Activated T-helper 9 cell treated with anti-CD3 and anti-CD28 coated beads, Interleukin-2, amount 50 U/mL, for 16 hours (primary cell): ENCODE results near the gene TRPT1.

ENCODE experiments used
- DNase-seq: peaks from one replicate; pipeline ENCODE4 v3.0.0-alpha.2; 2020; ENCODE audit warnings: low read depth

The TRPT1 gene

GRCh38 chr11:64207256-64208085 lies 18.5 kb downstream of the TRPT1 start:
- DNase-seq = peak; percentile 70

GRCh38 chr11:64206457-64207255 lies 19.3 kb downstream of the TRPT1 start, which contains the start of gene FERMT3:
Gene FERMT3, plus strand, starts transcription at chr11:64206721. Its CDS starts 644 bp downstream, at chr11:64207365.
- peak; percentile 45 for DNase-seq

- peak; percentile 62 for DNase-seq
These were observed 21.5 kb downstream of the TRPT1 start for GRCh38 chr11:64204464-64204989.

- DNase-seq = no peak
These were observed 21.9 kb downstream of the TRPT1 start for GRCh38 chr11:64204080-64204440.

GRCh38 chr11:64203421-64204079 lies 22.4 kb downstream of the TRPT1 start:
- no peak for DNase-seq

GRCh38 chr11:64202992-64203391 lies 23.0 kb downstream of the TRPT1 start:
- no peak for DNase-seq

- DNase-seq = no peak
These were observed 24.4 kb downstream of the TRPT1 start for GRCh38 chr11:64201543-64201942.

GRCh38 chr11:64198511-64198910 lies 27.5 kb downstream of the TRPT1 start:
- no peak for DNase-seq

GRCh38 chr11:64196626-64197025 lies 29.4 kb downstream of the TRPT1 start:
- no peak for DNase-seq

GRCh38 chr11:64192434-64192833 lies 33.6 kb downstream of the TRPT1 start:
- no peak for DNase-seq

GRCh38 chr11:64186492-64187165 lies 39.4 kb downstream of the TRPT1 start:
- no peak for DNase-seq

GRCh38 chr11:64185693-64186491 lies 40.1 kb downstream of the TRPT1 start, which contains the start of gene STIP1:
Gene STIP1, plus strand, starts transcription at chr11:64186171. Its CDS starts 91 bp downstream, at chr11:64186262.
- DNase-seq = peak; percentile 96

GRCh38 chr11:64185175-64185692 lies 40.8 kb downstream of the TRPT1 start:
- no peak for DNase-seq

- DNase-seq = no peak
These were observed 42.1 kb downstream of the TRPT1 start for GRCh38 chr11:64183890-64184289.

- DNase-seq = no peak
These were observed 44.2 kb downstream of the TRPT1 start for GRCh38 chr11:64181506-64182411.

- no peak for DNase-seq
These were observed 45.1 kb downstream of the TRPT1 start for GRCh38 chr11:64180891-64181290.

GRCh38 chr11:64178951-64179639 lies 46.9 kb downstream of the TRPT1 start:
- no peak for DNase-seq

- DNase-seq = no peak
These were observed 47.8 kb downstream of the TRPT1 start for GRCh38 chr11:64178203-64178602.

- DNase-seq = no peak
These were observed 49.2 kb downstream of the TRPT1 start for GRCh38 chr11:64176751-64177150.
